Measurements from ENCODE around the gene LMX1B.

Gene LMX1B

GRCh38 chr9:126636983-126637798 is 23.5 kb downstream of the LMX1B start:
- no peaks in the 10 kb centered on the region for H3K79me2 ChIP-seq (ENCODE audit: control insufficient read depth, low read length)
- TF ChIP-seq, protein P1, sequence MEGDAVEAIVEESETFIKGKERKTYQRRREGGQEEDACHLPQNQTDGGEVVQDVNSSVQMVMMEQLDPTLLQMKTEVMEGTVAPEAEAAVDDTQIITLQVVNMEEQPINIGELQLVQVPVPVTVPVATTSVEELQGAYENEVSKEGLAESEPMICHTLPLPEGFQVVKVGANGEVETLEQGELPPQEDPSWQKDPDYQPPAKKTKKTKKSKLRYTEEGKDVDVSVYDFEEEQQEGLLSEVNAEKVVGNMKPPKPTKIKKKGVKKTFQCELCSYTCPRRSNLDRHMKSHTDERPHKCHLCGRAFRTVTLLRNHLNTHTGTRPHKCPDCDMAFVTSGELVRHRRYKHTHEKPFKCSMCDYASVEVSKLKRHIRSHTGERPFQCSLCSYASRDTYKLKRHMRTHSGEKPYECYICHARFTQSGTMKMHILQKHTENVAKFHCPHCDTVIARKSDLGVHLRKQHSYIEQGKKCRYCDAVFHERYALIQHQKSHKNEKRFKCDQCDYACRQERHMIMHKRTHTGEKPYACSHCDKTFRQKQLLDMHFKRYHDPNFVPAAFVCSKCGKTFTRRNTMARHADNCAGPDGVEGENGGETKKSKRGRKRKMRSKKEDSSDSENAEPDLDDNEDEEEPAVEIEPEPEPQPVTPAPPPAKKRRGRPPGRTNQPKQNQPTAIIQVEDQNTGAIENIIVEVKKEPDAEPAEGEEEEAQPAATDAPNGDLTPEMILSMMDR (IDR thresholded peaks at IDR 0.05; ENCODE audit: low read depth, low read length, poor library complexity, severe bottlenecking): no peak
- TF ChIP-seq EZH2phosphoT487 (IDR thresholded peaks at IDR 0.05; ENCODE audit: borderline replicate concordance, low read length): no peak
- H3K36me3 ChIP-seq (ENCODE audit: control insufficient read depth, low read length): no peaks in the 10 kb centered on the region
- no peaks in the 10 kb centered on the region for H3K9me2 ChIP-seq (replicated peaks; ENCODE audit: control insufficient read depth, low read length)
- H4K20me1 ChIP-seq (ENCODE audit: control insufficient read depth, insufficient read depth, low read depth, low read length): no peaks in the 10 kb centered on the region
- H3K9me3 ChIP-seq (ENCODE audit: control insufficient read depth, insufficient read depth, low read length): no peaks in the 10 kb centered on the region
- H3F3A ChIP-seq (ENCODE audit: control insufficient read depth, insufficient read depth): no peaks in the 10 kb centered on the region
- H3K27me3 ChIP-seq (ENCODE audit: control insufficient read depth, low read length): peaks cover 36% of the 10 kb centered on the region
- H3K4me1 ChIP-seq (ENCODE audit: control insufficient read depth, low read length): no peaks in the 10 kb centered on the region
- H3K27ac ChIP-seq (ENCODE audit: low read depth, low read length): no peak overlapping the region
- no peak overlapping the region for H3K4me2 ChIP-seq (ENCODE audit: low read length)
- no peak overlapping the region for H3K4me3 ChIP-seq (ENCODE audit: low read length)

DNA sequence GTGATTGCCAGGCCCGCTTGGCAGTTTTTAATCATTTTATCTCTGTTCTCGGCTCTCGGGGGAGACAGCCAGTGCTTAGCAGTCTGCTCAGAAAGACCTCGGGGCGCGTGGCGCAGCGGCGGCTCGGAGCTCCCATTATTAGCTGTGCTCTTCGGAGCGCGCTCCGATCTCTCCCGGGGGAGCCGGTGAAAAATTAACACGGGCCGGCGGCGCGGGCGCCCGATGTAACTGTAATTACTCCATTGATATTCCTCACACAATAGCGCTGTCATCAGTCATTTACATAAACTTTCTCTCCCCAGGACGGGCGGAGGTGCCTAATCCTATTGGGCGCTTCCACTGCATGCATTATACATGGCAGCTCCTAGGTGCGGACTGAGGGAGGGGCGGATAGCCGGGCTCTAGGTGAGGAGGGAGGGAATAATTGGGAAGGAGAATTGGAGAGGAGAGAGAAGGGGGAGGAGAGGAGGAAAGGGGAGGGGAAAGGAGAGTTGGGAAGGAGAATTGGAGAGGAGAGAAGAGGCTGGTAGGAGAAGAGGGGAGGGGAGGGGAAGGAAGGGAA is 24.9 kb downstream of the LMX1B start:
- Histone ChIP-seq H3K9me2 (replicated peaks; ENCODE audit: control insufficient read depth, low read length) (no peaks in the 10 kb centered on the region), H3K4me3 (ENCODE audit: low read length) (no peak overlapping the region), H3K27me3 (ENCODE audit: control insufficient read depth, low read length) (peaks cover 37% of the 10 kb centered on the region), H3K9me3 (ENCODE audit: control insufficient read depth, insufficient read depth, low read length) (no peaks in the 10 kb centered on the region), H3K36me3 (ENCODE audit: control insufficient read depth, low read length) (no peaks in the 10 kb centered on the region), H3K4me2 (ENCODE audit: low read length) (no peak overlapping the region), H3K4me1 (ENCODE audit: control insufficient read depth, low read length) (no peaks in the 10 kb centered on the region), H3K27ac (ENCODE audit: low read depth, low read length) (no peak overlapping the region), H3F3A (ENCODE audit: control insufficient read depth, insufficient read depth) (no peaks in the 10 kb centered on the region), H4K20me1 (ENCODE audit: control insufficient read depth, insufficient read depth, low read depth, low read length) (no peaks in the 10 kb centered on the region), H3K79me2 (ENCODE audit: control insufficient read depth, low read length) (no peaks in the 10 kb centered on the region)
- TF ChIP-seq, protein P1 (IDR thresholded peaks at IDR 0.05; ENCODE audit: low read depth, low read length, poor library complexity, severe bottlenecking): no peak
- TF ChIP-seq EZH2phosphoT487 (IDR thresholded peaks at IDR 0.05; ENCODE audit: borderline replicate concordance, low read length): no peak

- H3K27me3 ChIP-seq (ENCODE audit: control insufficient read depth, low read length): peaks cover 45% of the 10 kb centered on the region
- H3K9me2 ChIP-seq (replicated peaks; ENCODE audit: control insufficient read depth, low read length): no peaks in the 10 kb centered on the region
- H3K36me3 ChIP-seq (ENCODE audit: control insufficient read depth, low read length): no peaks in the 10 kb centered on the region
- H4K20me1 ChIP-seq (ENCODE audit: control insufficient read depth, insufficient read depth, low read depth, low read length): no peaks in the 10 kb centered on the region
- no peaks in the 10 kb centered on the region for H3F3A ChIP-seq (ENCODE audit: control insufficient read depth, insufficient read depth)
- H3K4me3 ChIP-seq (ENCODE audit: low read length): no peak overlapping the region
- no peaks in the 10 kb centered on the region for H3K4me1 ChIP-seq (ENCODE audit: control insufficient read depth, low read length)
- no peaks in the 10 kb centered on the region for H3K9me3 ChIP-seq (ENCODE audit: control insufficient read depth, insufficient read depth, low read length)
- H3K4me2 ChIP-seq (ENCODE audit: low read length): no peak overlapping the region
- TF ChIP-seq, protein P1 (IDR thresholded peaks at IDR 0.05; ENCODE audit: low read depth, low read length, poor library complexity, severe bottlenecking): no peak
- TF ChIP-seq EZH2phosphoT487 (IDR thresholded peaks at IDR 0.05; ENCODE audit: borderline replicate concordance, low read length): no peak
- no peak overlapping the region for H3K27ac ChIP-seq (ENCODE audit: low read depth, low read length)
- no peaks in the 10 kb centered on the region for H3K79me2 ChIP-seq (ENCODE audit: control insufficient read depth, low read length)
Measured at GRCh38 chr9:126639318-126640000, 25.7 kb downstream of the LMX1B start.
